Measurements from ENCODE around the gene ASZ1. TPM values are rescaled to one million over a fixed set of nuclear protein-coding genes. Genes with fewer than 3 reads are reported as not detected.
"Not testable (repeated sequence)": the region's sequence is repeated elsewhere in the genome, so short reads cannot be mapped to it uniquely, and the experiment has no call there.

ASZ1 gene
- total RNA-seq, 1 donor from 2014 or later: not detected

DNA sequence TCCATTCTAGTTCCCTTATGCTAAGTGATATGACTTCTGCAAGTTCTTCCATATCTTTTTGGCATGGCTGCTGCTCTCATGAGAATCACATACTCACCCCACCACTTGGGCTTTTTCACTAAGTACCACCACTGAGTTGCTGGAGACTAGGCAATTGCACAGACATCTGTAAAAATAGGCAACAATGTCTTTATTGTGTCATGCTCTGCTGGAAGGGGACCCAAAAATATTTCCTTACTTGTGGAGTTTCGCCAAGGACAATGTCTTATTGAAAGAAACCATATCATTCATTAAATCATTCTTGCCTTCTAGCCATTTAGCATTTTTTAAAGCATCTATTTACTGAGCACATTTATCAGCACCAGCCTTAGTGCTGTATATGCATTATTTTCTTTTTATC lies 17.4 kb upstream of the ASZ1 start:
- Histone ChIP-seq H3K9me3 (replicated peaks) (peaks cover 8% of the 10 kb centered on the region), H3K4me3 (no peak overlapping the region), H3K27ac (replicated peaks) (no peak overlapping the region), H3K4me1 (no peaks in the 10 kb centered on the region), H3K27me3 (ENCODE audit: low read depth) (peaks cover 3% of the 10 kb centered on the region), H3K36me3 (no peaks in the 10 kb centered on the region)
- intact Hi-C loops (cut with micrococcal nuclease): no loop called here
- no peak for TF ChIP-seq CTCF (IDR thresholded peaks at IDR 0.05; ENCODE audit: borderline replicate concordance)
- DNase-seq: no peak

DNA sequence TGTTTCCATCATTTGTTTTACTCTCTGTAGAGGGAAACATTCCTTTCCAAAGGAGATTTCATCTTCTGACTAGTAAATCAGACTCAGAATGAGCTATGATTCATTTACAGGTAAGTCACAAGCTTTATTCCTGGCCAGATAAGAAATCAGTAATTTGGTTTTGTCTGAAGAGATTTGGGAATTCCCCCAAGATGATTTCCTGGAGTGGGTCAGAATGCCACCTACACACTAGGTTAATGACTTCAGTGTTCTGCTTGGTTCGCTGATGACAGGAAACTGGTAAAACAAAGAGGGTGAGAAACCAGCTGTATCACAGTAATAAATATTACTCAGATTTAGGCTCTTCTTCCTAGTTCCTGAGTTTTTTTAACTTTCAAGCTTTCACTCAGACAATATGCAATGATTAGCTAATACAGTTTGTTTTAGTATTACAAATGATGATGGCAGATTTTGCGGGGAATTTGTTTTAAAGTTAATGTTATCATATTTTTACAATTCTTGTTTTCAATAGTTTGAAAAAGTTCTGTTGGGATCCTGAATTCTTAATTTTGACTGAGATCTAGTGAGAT lies 8.3 kb upstream of the ASZ1 start:
- Histone ChIP-seq H3K27ac (replicated peaks) (no peak overlapping the region), H3K27me3 (ENCODE audit: low read depth) (no peaks in the 10 kb centered on the region), H3K36me3 (no peaks in the 10 kb centered on the region), H3K4me1 (no peaks in the 10 kb centered on the region), H3K4me3 (no peak overlapping the region), H3K9me3 (replicated peaks) (no peaks in the 10 kb centered on the region)
- intact Hi-C loops (cut with micrococcal nuclease): no loop called here
- DNase-seq: no peak
- TF ChIP-seq CTCF (IDR thresholded peaks at IDR 0.05; ENCODE audit: borderline replicate concordance): no peak

DNA sequence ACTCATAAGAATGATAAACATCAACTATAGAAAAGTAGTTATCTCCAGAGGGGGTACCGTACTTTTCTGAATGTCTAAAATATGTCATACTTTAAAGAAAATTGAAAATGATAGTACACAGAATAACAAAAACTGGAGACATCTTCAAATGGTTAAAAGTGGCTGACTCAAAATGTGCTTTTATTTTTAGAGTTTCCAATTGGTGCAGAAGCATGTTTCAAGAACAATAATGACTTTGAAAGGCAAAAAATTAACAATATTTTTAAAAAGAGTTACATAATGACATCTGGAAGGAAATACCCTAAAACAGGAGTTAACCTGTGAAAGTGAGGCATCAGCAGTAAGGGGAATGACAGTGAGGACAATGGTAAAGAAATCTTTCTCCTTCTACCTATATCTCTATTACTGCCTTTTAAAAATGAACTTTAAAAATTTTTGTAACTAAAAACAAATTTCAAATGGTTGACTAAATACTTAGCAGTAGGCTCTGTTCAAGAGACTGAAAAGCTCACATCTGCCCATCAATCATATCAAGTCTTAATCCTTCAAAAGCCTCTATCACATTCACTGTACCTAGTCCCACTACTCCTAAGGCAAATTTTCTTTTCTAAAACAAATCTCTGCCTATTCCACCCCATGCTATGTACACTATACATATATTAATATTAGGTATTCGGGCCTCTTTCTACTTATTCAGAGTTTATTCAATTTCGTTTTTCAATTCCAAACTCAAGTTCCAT lies 3.0 kb downstream of the ASZ1 start:
- intact Hi-C loops (cut with micrococcal nuclease): no loop called here
- Histone ChIP-seq H3K27ac (replicated peaks) (no peak overlapping the region), H3K4me3 (no peak overlapping the region), H3K9me3 (replicated peaks) (no peaks in the 10 kb centered on the region), H3K36me3 (no peaks in the 10 kb centered on the region), H3K4me1 (no peaks in the 10 kb centered on the region), H3K27me3 (ENCODE audit: low read depth) (peaks cover 7% of the 10 kb centered on the region)
- no peak for DNase-seq
- TF ChIP-seq CTCF (IDR thresholded peaks at IDR 0.05; ENCODE audit: borderline replicate concordance): no peak

GRCh38 chr7:117414591-117414990 lies 12.7 kb downstream of the ASZ1 start:
- H3K27me3 ChIP-seq (ENCODE audit: low read depth); H3K4me3 ChIP-seq; H3K27ac ChIP-seq (replicated peaks); intact Hi-C loops (cut with micrococcal nuclease); H3K9me3 ChIP-seq (replicated peaks); H3K36me3 ChIP-seq; DNase-seq; H3K4me1 ChIP-seq: not testable (repeated sequence)

- H3K27me3 ChIP-seq (ENCODE audit: low read depth): no peaks in the 10 kb centered on the region
- no peak for DNase-seq
- H3K27ac ChIP-seq (replicated peaks): no peak overlapping the region
- no peaks in the 10 kb centered on the region for H3K36me3 ChIP-seq
- no peaks in the 10 kb centered on the region for H3K4me1 ChIP-seq
- TF ChIP-seq CTCF (IDR thresholded peaks at IDR 0.05; ENCODE audit: borderline replicate concordance): no peak
- intact Hi-C loops (cut with micrococcal nuclease): no loop called here
- H3K4me3 ChIP-seq: no peak overlapping the region
- no peaks in the 10 kb centered on the region for H3K9me3 ChIP-seq (replicated peaks)
Measured at GRCh38 chr7:117412946-117413559, 14.2 kb downstream of the ASZ1 start.

- no peaks in the 10 kb centered on the region for H3K36me3 ChIP-seq
- no peak overlapping the region for H3K4me3 ChIP-seq
- no peak for TF ChIP-seq CTCF (IDR thresholded peaks at IDR 0.05; ENCODE audit: borderline replicate concordance)
- intact Hi-C loops (cut with micrococcal nuclease): no loop called here
- H3K4me1 ChIP-seq: no peaks in the 10 kb centered on the region
- no peak for DNase-seq
- H3K27ac ChIP-seq (replicated peaks): no peak overlapping the region
- no peaks in the 10 kb centered on the region for H3K9me3 ChIP-seq (replicated peaks)
- no peaks in the 10 kb centered on the region for H3K27me3 ChIP-seq (ENCODE audit: low read depth)
Measured at GRCh38 chr7:117412390-117412789, 14.9 kb downstream of the ASZ1 start.
